OCI-LY7 (cell line): ENCODE measurements around the gene ZNF488. TPM values are rescaled to one million over a fixed set of nuclear protein-coding genes. Genes with fewer than 3 reads are reported as not detected.

Source experiments
- BruUV-seq: library from RNA; stranded (reverse); fragments of 400-500 nt; replicated peaks from 2 replicates; lab custom pipeline; 2021; lab: Mats Ljungman, UMichigan
- CTCF ChIA-PET: fragments of 300-600 bp; sonication (Branson Sonifier 250); formaldehyde crosslinking; loops from one replicate; lab custom pipeline; 2022; ENCODE audit warnings: antibody characterized with exemption; ENCODE audit not compliant: unreplicated experiment; lab: Charles Lee
- POLR2A ChIA-PET: fragments of 300-600 bp; sonication (Branson Sonifier 250); formaldehyde crosslinking; loops from one replicate; lab custom pipeline; 2022; ENCODE audit warnings: antibody characterized with exemption; lab: Charles Lee
- DNase-seq: peaks from one replicate; pipeline ENCODE4 v3.0.0-alpha.2; 2015; ENCODE audit warnings: low spot score
- H2AFZ ChIP-seq: fragments of 200-600 bp; sonication (generic), shearing (Covaris generic); 2 replicates; pipeline ENCODE4 v1.6.1; 2014; ENCODE audit warnings: mild to moderate bottlenecking, antibody characterized with exemption, low read length, moderate library complexity
- H3K27ac ChIP-seq: fragments of 200-600 bp; sonication (generic); 2 replicates; pipeline ENCODE4 v1.5.1; 2014; ENCODE audit warnings: mixed run types, low read depth, mild to moderate bottlenecking, moderate library complexity, low read length, inconsistent platforms; ENCODE audit not compliant: poor library complexity, severe bottlenecking
- H3K36me3 ChIP-seq: fragments of 200-600 bp; sonication (generic); 2 replicates; pipeline ENCODE4 v1.6.1; 2014; ENCODE audit warnings: mild to moderate bottlenecking, antibody characterized with exemption, low read length, moderate library complexity, mixed read lengths; ENCODE audit not compliant: insufficient read depth
- H3K4me1 ChIP-seq: fragments of 200-600 bp; sonication (generic); 2 replicates; pipeline ENCODE4 v1.5.1; 2014; ENCODE audit warnings: mild to moderate bottlenecking, low read length; ENCODE audit not compliant: insufficient read depth, poor library complexity, severe bottlenecking
- H3K4me2 ChIP-seq: fragments of 200-600 bp; sonication (generic); 2 replicates; pipeline ENCODE4 v1.6.1; 2014; ENCODE audit warnings: mild to moderate bottlenecking, low read length
- H3K4me3 ChIP-seq: fragments of 200-600 bp; sonication (generic); 2 replicates; pipeline ENCODE4 v1.5.1; 2014; ENCODE audit warnings: mild to moderate bottlenecking, low read depth, low read length; ENCODE audit not compliant: poor library complexity, severe bottlenecking
- H3K79me2 ChIP-seq: fragments of 200-600 bp; sonication (generic); 2 replicates; pipeline ENCODE4 v1.6.1; 2016; ENCODE audit warnings: low read depth, mild to moderate bottlenecking, low read length, moderate library complexity, mixed read lengths; ENCODE audit not compliant: insufficient read depth
- H3K9me2 ChIP-seq: fragments of 200-600 bp; sonication (generic); 2 replicates; pipeline ENCODE4 v1.6.1; 2016; ENCODE audit warnings: mild to moderate bottlenecking, low read length, mixed read lengths; ENCODE audit not compliant: insufficient read depth
- H3K9me3 ChIP-seq: fragments of 200-600 bp; sonication (generic); 2 replicates; pipeline ENCODE4 v1.6.1; 2014; ENCODE audit warnings: mild to moderate bottlenecking, mixed run types, low read length, mixed read lengths
- H4K20me1 ChIP-seq: fragments of 200-600 bp; sonication (generic); 2 replicates; pipeline ENCODE4 v1.6.1; 2014; ENCODE audit warnings: mild to moderate bottlenecking, antibody characterized with exemption, low read length, moderate library complexity, mixed read lengths; ENCODE audit not compliant: insufficient read depth
- CTCF ChIP-seq: fragments of 200-600 bp; sonication (generic); conservative IDR thresholded peaks from 2 replicates; pipeline ENCODE4 v1.5.1; 2014; ENCODE audit warnings: mild to moderate bottlenecking, antibody characterized with exemption, low read length, moderate library complexity, mixed read lengths
- EZH2phosphoT487 ChIP-seq: fragments of 200-600 bp; sonication (generic); IDR thresholded peaks from 2 replicates; pipeline ENCODE4 v1.6.1; 2018; ENCODE audit warnings: low read depth, borderline replicate concordance, mild to moderate bottlenecking, mixed run types, antibody characterized with exemption, low read length, moderate library complexity, mixed read lengths
- intact Hi-C: fragments of 100-400 bp; cut with micrococcal nuclease; formaldehyde crosslinking; loops from one replicate; pipeline ENCODE4 v1.10.0; 2022; ENCODE audit not compliant: unreplicated experiment
- total RNA-seq, 2 experiments: library from RNA; depleted of rRNA in 1 of 2; stranded (reverse); fragments of >200 nt in 1 of 2; shearing (Covaris generic) in 1 of 2; gene quantifications; 2 replicates each; pipeline ENCODE4 v1.2.3, GENCODE V29; 2014 to 2022

ZNF488 gene
- total RNA-seq, 2 experiments from 2014 or later, result 0.06 to 0.34 TPM

- H3K4me3 ChIP-seq, result no peak within 1 kb of the TSS
- H3K4me2 ChIP-seq, result no peak within 1 kb of the TSS
- intact Hi-C loops, result no loop called here
- no peak within 1 kb of the TSS for H3K27ac ChIP-seq
- CTCF ChIA-PET, result no interaction called here
- no TSS peak for BruUV-seq
- POLR2A ChIA-PET, result no interaction called here
- no peak within 1 kb of the TSS for H2AFZ ChIP-seq
- no peaks in the 10 kb centered on the region for H3K79me2 ChIP-seq
- H3K4me1 ChIP-seq, result no peaks in the 10 kb centered on the region
- no peaks in the 10 kb centered on the region for H3K36me3 ChIP-seq
- no peak for TF ChIP-seq CTCF
- TF ChIP-seq EZH2phosphoT487, result no peak
- H4K20me1 ChIP-seq, result no peaks in the 10 kb centered on the region
- no peaks in the 10 kb centered on the region for H3K9me3 ChIP-seq
- no peak for DNase-seq
- H3K9me2 ChIP-seq, result no peaks in the 10 kb centered on the region
Measured at GRCh38 chr10:47322300-47323061, 61.6 kb downstream of the ZNF488 start, which contains the start of gene GDF2. GDF2 (plus strand) TSS chr10:47322454; CDS start chr10:47322669, 215 bp downstream.

GRCh38 chr10:47321521-47322195 lies 62.4 kb downstream of the ZNF488 start:
- no TSS peak for BruUV-seq
- CTCF ChIA-PET, result interaction anchor here (1.0 kb wide), 1 partner anchor 77 kb away, joined by 3 read pairs; no protein-coding TSS in a partner anchor
- Histone ChIP-seq H3K27ac (no peak overlapping the region), H3K4me1 (no peaks in the 10 kb centered on the region), H3K9me2 (no peaks in the 10 kb centered on the region), H3K4me3 (no peak overlapping the region), H2AFZ (no peak overlapping the region), H4K20me1 (no peaks in the 10 kb centered on the region), H3K36me3 (no peaks in the 10 kb centered on the region), H3K9me3 (no peaks in the 10 kb centered on the region), H3K79me2 (no peaks in the 10 kb centered on the region), H3K4me2 (no peak overlapping the region)
- TF ChIP-seq EZH2phosphoT487, result no peak
- no peak for TF ChIP-seq CTCF
- intact Hi-C loops, result no loop called here
- POLR2A ChIA-PET, result no interaction called here
- DNase-seq, result no peak
